Measurements from ENCODE around the gene PREX1.

Gene PREX1

GRCh38 chr20:48612335-48612734 lies 215.5 kb downstream of the PREX1 start:
- DNase-seq: peak in 1 of 2 donors; percentile 29
- H3K9me3 ChIP-seq: no peaks in the 10 kb centered on the region
- intact Hi-C loops (cut with DNase I; ENCODE audit: low total_unique reads): no loop called here
- TF ChIP-seq, protein P1, sequence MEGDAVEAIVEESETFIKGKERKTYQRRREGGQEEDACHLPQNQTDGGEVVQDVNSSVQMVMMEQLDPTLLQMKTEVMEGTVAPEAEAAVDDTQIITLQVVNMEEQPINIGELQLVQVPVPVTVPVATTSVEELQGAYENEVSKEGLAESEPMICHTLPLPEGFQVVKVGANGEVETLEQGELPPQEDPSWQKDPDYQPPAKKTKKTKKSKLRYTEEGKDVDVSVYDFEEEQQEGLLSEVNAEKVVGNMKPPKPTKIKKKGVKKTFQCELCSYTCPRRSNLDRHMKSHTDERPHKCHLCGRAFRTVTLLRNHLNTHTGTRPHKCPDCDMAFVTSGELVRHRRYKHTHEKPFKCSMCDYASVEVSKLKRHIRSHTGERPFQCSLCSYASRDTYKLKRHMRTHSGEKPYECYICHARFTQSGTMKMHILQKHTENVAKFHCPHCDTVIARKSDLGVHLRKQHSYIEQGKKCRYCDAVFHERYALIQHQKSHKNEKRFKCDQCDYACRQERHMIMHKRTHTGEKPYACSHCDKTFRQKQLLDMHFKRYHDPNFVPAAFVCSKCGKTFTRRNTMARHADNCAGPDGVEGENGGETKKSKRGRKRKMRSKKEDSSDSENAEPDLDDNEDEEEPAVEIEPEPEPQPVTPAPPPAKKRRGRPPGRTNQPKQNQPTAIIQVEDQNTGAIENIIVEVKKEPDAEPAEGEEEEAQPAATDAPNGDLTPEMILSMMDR (IDR thresholded peaks at IDR 0.05): no peak
- H3K27me3 ChIP-seq: no peaks in the 10 kb centered on the region
- H3K36me3 ChIP-seq: no peaks in the 10 kb centered on the region
- H3K4me1 ChIP-seq: no peaks in the 10 kb centered on the region
- H3K27ac ChIP-seq: no peak overlapping the region
- H3K4me3 ChIP-seq: no peak overlapping the region

- H3K9me3 ChIP-seq: no peaks in the 10 kb centered on the region
- no peaks in the 10 kb centered on the region for H3K4me1 ChIP-seq
- DNase-seq: no peak
- H3K36me3 ChIP-seq: no peaks in the 10 kb centered on the region
- intact Hi-C loops (cut with DNase I; ENCODE audit: low total_unique reads): no loop called here
- H3K27ac ChIP-seq: no peak overlapping the region
- TF ChIP-seq, protein P1 (IDR thresholded peaks at IDR 0.05): no peak
- H3K27me3 ChIP-seq: peaks cover 0 to 9% of the 10 kb centered on the region in 2 donors
- H3K4me3 ChIP-seq: no peak overlapping the region
These were observed 216.8 kb downstream of the PREX1 start for GRCh38 chr20:48610996-48611395.

- TF ChIP-seq, protein P1 (IDR thresholded peaks at IDR 0.05): no peak
- peak in 1 of 2 donors; percentile 28 for DNase-seq
- Histone ChIP-seq H3K4me3 (no peak overlapping the region), H3K27me3 (peaks cover 0 to 21% of the 10 kb centered on the region in 2 donors), H3K36me3 (no peaks in the 10 kb centered on the region), H3K4me1 (no peaks in the 10 kb centered on the region), H3K9me3 (no peaks in the 10 kb centered on the region), H3K27ac (no peak overlapping the region)
- intact Hi-C loops (cut with DNase I; ENCODE audit: low total_unique reads): no loop called here
These were observed 218.3 kb downstream of the PREX1 start for GRCh38 chr20:48609491-48609978.

DNA sequence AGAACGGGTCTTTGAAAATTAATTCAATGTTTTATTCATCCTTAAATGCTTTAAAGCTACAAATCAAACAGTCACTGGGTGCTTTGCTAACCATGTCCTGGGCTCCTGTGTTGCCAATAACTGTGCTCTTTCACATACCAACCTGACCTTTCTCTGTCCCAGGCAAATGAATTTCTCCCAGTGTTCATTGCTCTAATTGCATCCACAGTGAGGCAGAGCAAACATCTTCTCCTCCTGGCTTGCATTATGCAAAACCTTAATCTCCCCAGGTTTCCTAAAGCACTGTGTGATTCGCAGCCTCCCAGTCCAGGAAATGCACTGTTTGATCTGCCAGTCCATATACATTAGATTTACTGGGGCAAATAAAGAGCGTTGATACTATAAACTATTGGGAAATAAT lies 219.0 kb downstream of the PREX1 start:
- TF ChIP-seq, protein P1 (IDR thresholded peaks at IDR 0.05): no peak
- Histone ChIP-seq H3K4me1 (no peaks in the 10 kb centered on the region), H3K9me3 (no peaks in the 10 kb centered on the region), H3K4me3 (no peak overlapping the region), H3K27me3 (peaks cover 0 to 26% of the 10 kb centered on the region in 2 donors), H3K36me3 (no peaks in the 10 kb centered on the region), H3K27ac (no peak overlapping the region)
- DNase-seq: no peak
- intact Hi-C loops (cut with DNase I; ENCODE audit: low total_unique reads): no loop called here

DNA sequence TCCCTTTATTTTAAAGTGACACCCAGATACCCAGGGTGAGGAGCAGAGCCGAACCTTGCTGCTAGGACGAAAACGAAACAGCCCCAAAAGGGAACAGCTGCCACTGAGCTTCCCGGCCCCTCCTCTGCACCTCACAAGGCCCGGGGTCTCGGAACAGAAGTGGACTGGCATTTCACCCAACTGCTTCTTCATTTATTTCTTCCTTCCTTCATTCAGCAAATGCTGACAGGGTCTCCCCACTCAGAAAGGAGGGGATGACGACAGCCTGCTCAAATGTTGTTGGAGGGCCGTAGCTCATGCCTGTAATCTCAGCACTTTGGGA lies 220.3 kb downstream of the PREX1 start:
- no peak overlapping the region for H3K27ac ChIP-seq
- TF ChIP-seq, protein P1 (IDR thresholded peaks at IDR 0.05): no peak
- DNase-seq: peak in 1 of 2 donors; percentile 41

More for the DNA sequence above, 220.3 kb downstream of the PREX1 start:
- peaks cover 0 to 32% of the 10 kb centered on the region in 2 donors for H3K27me3 ChIP-seq
- H3K36me3 ChIP-seq: no peaks in the 10 kb centered on the region
- H3K9me3 ChIP-seq: no peaks in the 10 kb centered on the region
- intact Hi-C loops (cut with DNase I; ENCODE audit: low total_unique reads): no loop called here
- no peak overlapping the region for H3K4me3 ChIP-seq
- H3K4me1 ChIP-seq: no peaks in the 10 kb centered on the region
